GM23338 (cell line): ENCODE data around the gene MGAT3. TPM values are rescaled to one million over a fixed set of nuclear protein-coding genes. Genes with fewer than 3 reads are reported as not detected.

Experiments used
- CREB1 ChIP-seq: fragments of 250-450 bp; sonication (Bioruptor Pico); IDR thresholded peaks from 2 replicates; pipeline ENCODE4 v1.5.0; 2020; ENCODE audit warnings: low read depth, mild to moderate bottlenecking, moderate library complexity
- CTCF ChIP-seq, 2 experiments: fragments of 200-600 bp in 1 of 2; sonication (generic) in 1 of 2; conservative IDR thresholded peaks; 2 replicates each; pipeline versions ENCODE4 v1.5.1 to v1.6.1; 2016 to 2017; ENCODE audit warnings: antibody characterized with exemption in 2 of 2, low read depth in 2 of 2, mild to moderate bottlenecking in 2 of 2, moderate library complexity in 1 of 2
- ETS1 ChIP-seq: IDR thresholded peaks from 2 replicates; pipeline ENCODE4 v1.6.1; 2016; ENCODE audit warnings: antibody characterized with exemption
- EZH2phosphoT487 ChIP-seq: fragments of 200-600 bp; sonication (generic); IDR thresholded peaks from one replicate; pipeline ENCODE4 v1.8.1; 2018; ENCODE audit warnings: antibody characterized with exemption; ENCODE audit not compliant: unreplicated experiment
- ZNF114 ChIP-seq: fragments of 250-450 bp; sonication (Bioruptor Pico); IDR thresholded peaks from 2 replicates; pipeline ENCODE4 v1.5.0; 2020; ENCODE audit warnings: mild to moderate bottlenecking, moderate library complexity
- ZNF331 ChIP-seq: fragments of 250-450 bp; sonication (Bioruptor Pico); IDR thresholded peaks from 2 replicates; pipeline ENCODE4 v1.5.0; 2020; ENCODE audit warnings: low read depth, mild to moderate bottlenecking, moderate library complexity
- polyA plus RNA-seq: library from polyadenylated mRNA; unstranded; fragments of >200 nt; fragmentation: Nextera tagmentation; extraction: Ambion mirVana; gene quantifications from 2 replicates; pipeline ENCODE4 v1.2.1, GENCODE V29; 2016
- total RNA-seq: library from RNA; depleted of rRNA; stranded (reverse); fragments of >200 nt; shearing (Covaris generic); gene quantifications from 2 replicates; pipeline ENCODE4 v1.2.3, GENCODE V29; 2014
- TF ChIP-seq, protein P1 (sequence below): fragments of 250-450 bp; sonication (Bioruptor Pico); IDR thresholded peaks from 2 replicates; pipeline ENCODE4 v1.5.0; 2020; ENCODE audit warnings: mild to moderate bottlenecking, moderate library complexity

The MGAT3 gene
- total and polyA plus RNA-seq, 2 experiments from 2014 or later, result 1.7 to 10.2 TPM

DNA sequence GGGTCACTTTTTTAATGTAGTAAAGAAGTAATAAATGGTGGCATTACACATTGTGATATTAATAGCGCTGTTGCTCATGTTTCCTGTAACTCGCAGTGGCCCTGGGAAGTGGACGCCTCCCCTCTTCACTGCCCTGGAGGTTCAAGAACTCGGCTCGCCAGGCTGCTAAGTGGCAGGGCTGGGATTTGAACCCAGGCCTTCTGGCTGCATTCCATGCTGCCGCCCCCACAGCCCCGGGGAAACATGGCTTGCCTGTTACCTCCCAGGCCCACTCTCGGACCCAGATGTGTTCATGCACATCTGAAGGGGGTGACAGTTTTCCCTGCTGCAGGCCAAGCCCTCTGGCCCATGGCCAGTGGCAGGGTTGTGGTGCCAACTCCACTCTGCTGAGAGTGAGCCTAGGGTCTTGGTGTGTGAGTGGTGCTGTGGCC lies 25.0 kb upstream of the MGAT3 start (continued):
- TF ChIP-seq, protein P1, sequence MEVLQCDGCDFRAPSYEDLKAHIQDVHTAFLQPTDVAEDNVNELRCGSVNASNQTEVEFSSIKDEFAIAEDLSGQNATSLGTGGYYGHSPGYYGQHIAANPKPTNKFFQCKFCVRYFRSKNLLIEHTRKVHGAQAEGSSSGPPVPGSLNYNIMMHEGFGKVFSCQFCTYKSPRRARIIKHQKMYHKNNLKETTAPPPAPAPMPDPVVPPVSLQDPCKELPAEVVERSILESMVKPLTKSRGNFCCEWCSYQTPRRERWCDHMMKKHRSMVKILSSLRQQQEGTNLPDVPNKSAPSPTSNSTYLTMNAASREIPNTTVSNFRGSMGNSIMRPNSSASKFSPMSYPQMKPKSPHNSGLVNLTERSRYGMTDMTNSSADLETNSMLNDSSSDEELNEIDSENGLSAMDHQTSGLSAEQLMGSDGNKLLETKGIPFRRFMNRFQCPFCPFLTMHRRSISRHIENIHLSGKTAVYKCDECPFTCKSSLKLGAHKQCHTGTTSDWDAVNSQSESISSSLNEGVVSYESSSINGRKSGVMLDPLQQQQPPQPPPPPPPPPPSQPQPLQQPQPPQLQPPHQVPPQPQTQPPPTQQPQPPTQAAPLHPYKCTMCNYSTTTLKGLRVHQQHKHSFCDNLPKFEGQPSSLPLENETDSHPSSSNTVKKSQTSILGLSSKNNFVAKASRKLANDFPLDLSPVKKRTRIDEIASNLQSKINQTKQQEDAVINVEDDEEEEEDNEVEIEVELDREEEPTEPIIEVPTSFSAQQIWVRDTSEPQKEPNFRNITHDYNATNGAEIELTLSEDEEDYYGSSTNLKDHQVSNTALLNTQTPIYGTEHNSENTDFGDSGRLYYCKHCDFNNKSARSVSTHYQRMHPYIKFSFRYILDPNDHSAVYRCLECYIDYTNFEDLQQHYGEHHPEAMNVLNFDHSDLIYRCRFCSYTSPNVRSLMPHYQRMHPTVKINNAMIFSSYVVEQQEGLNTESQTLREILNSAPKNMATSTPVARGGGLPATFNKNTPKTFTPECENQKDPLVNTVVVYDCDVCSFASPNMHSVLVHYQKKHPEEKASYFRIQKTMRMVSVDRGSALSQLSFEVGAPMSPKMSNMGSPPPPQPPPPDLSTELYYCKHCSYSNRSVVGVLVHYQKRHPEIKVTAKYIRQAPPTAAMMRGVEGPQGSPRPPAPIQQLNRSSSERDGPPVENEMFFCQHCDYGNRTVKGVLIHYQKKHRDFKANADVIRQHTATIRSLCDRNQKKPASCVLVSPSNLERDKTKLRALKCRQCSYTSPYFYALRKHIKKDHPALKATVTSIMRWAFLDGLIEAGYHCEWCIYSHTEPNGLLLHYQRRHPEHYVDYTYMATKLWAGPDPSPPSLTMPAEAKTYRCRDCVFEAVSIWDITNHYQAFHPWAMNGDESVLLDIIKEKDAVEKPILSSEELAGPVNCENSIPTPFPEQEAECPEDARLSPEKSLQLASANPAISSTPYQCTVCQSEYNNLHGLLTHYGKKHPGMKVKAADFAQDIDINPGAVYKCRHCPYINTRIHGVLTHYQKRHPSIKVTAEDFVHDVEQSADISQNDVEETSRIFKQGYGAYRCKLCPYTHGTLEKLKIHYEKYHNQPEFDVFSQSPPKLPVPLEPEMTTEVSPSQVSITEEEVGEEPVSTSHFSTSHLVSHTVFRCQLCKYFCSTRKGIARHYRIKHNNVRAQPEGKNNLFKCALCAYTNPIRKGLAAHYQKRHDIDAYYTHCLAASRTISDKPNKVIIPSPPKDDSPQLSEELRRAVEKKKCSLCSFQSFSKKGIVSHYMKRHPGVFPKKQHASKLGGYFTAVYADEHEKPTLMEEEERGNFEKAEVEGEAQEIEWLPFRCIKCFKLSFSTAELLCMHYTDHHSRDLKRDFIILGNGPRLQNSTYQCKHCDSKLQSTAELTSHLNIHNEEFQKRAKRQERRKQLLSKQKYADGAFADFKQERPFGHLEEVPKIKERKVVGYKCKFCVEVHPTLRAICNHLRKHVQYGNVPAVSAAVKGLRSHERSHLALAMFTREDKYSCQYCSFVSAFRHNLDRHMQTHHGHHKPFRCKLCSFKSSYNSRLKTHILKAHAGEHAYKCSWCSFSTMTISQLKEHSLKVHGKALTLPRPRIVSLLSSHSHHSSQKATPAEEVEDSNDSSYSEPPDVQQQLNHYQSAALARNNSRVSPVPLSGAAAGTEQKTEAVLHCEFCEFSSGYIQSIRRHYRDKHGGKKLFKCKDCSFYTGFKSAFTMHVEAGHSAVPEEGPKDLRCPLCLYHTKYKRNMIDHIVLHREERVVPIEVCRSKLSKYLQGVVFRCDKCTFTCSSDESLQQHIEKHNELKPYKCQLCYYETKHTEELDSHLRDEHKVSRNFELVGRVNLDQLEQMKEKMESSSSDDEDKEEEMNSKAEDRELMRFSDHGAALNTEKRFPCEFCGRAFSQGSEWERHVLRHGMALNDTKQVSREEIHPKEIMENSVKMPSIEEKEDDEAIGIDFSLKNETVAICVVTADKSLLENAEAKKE, result no peak
- no peak for TF ChIP-seq ZNF114 (CRISPR knock-in tag)
- TF ChIP-seq CTCF (conservative IDR thresholded peaks at IDR 0.05; ENCODE audit: low read depth in 2 of 2), result no peak
- no peak for TF ChIP-seq EZH2phosphoT487
- TF ChIP-seq ZNF331 (CRISPR knock-in tag), result no peak
- no peak for TF ChIP-seq CREB1 (CRISPR knock-in tag)
- TF ChIP-seq ETS1, result no peak
